OCI-LY7 (cell line): ENCODE data around the gene RNF169.

Experiments used
- EZH2phosphoT487 ChIP-seq: fragments of 200-600 bp; sonication (generic); IDR thresholded peaks from 2 replicates; pipeline ENCODE4 v1.6.1; 2018; ENCODE audit warnings: low read depth, borderline replicate concordance, mild to moderate bottlenecking, mixed run types, antibody characterized with exemption, low read length, moderate library complexity, mixed read lengths
- TF ChIP-seq, protein P1 (sequence below): fragments of 200-600 bp; sonication (generic); conservative IDR thresholded peaks from 2 replicates; pipeline ENCODE4 v1.5.1; 2014; ENCODE audit warnings: mild to moderate bottlenecking, antibody characterized with exemption, low read length, moderate library complexity, mixed read lengths

DNA sequence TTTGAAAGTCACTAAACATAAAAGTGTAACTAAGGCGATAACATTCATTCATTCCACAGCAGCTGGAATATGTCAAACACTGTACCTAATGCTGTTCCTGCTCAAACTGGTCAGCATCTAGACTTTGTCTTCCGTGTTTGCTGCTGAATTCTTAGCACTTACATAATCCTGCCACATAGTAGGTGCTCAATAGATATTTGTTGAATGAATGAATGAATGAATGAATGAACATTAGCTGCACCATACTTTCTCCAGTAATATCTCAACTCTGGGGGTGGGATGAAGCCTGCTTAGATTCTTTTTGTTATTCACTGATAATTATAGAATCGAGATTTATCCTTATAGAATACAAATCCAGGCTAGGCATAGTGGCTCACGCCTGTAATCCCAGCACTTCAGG, 6.6 kb upstream of the RNF169 start:
- TF ChIP-seq, protein P1, sequence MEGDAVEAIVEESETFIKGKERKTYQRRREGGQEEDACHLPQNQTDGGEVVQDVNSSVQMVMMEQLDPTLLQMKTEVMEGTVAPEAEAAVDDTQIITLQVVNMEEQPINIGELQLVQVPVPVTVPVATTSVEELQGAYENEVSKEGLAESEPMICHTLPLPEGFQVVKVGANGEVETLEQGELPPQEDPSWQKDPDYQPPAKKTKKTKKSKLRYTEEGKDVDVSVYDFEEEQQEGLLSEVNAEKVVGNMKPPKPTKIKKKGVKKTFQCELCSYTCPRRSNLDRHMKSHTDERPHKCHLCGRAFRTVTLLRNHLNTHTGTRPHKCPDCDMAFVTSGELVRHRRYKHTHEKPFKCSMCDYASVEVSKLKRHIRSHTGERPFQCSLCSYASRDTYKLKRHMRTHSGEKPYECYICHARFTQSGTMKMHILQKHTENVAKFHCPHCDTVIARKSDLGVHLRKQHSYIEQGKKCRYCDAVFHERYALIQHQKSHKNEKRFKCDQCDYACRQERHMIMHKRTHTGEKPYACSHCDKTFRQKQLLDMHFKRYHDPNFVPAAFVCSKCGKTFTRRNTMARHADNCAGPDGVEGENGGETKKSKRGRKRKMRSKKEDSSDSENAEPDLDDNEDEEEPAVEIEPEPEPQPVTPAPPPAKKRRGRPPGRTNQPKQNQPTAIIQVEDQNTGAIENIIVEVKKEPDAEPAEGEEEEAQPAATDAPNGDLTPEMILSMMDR, result no peak
- TF ChIP-seq EZH2phosphoT487, result no peak
